Activated naive CD8-positive, alpha-beta T cell (primary cell): ENCODE measurements around the gene ATXN7L2.
A peak's percentile ranks its signal among the peaks of the same experiment; 100 is the strongest.
"Not testable (repeated sequence)": the region's sequence is repeated elsewhere in the genome, so short reads cannot be mapped to it uniquely, and the experiment has no call there.

Source experiments
- H3K27ac Mint-ChIP-seq: one replicate; pipeline ENCODE4 v1.8.0; 2021; ENCODE audit warnings: mixed read lengths
- H3K27me3 Mint-ChIP-seq: one replicate; pipeline ENCODE4 v1.8.0; 2021; ENCODE audit warnings: mixed read lengths
- H3K36me3 Mint-ChIP-seq: one replicate; pipeline ENCODE4 v1.8.0; 2021; ENCODE audit warnings: mixed read lengths
- H3K4me1 Mint-ChIP-seq: one replicate; pipeline ENCODE4 v1.8.0; 2021; ENCODE audit warnings: low read depth, mixed read lengths
- H3K4me3 Mint-ChIP-seq: one replicate; pipeline ENCODE4 v1.8.0; 2021; ENCODE audit warnings: mild to moderate bottlenecking, mixed read lengths
- H3K9me3 Mint-ChIP-seq: one replicate; pipeline ENCODE4 v1.8.0; 2021; ENCODE audit warnings: low read depth, mixed read lengths

ATXN7L2 gene, protein sequence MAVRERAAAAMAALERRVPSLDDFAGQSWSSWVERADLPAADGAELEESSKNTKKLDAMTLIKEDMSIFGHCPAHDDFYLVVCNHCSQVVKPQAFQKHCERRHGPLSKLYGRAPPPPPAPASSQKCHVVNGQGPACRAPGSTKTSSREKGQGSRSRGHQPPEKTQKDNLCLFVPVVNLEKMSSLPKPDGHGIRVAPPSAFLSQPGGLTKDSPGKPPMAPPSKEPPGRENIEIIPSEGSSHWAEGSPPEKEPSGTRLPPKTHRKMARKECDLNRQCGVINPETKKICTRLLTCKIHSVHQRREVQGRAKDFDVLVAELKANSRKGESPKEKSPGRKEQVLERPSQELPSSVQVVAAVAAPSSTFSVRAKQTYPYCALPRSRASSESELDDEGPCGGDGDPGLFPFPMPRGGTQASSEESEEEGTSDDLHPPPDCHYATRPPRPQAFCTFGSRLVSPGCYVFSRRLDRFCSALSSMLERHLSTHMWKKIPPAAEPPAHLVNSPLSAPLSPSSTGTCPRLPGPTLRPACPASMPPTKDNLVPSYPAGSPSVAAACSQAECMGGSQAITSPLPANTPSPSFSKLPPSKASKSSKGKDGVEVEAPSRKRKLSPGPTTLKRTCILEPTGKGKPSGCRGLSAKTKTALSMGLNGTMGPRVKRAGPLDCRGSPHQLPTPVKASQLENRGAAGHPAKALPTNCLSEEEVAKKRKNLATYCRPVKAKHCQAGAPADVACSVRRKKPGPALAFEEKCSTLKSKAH

DNA sequence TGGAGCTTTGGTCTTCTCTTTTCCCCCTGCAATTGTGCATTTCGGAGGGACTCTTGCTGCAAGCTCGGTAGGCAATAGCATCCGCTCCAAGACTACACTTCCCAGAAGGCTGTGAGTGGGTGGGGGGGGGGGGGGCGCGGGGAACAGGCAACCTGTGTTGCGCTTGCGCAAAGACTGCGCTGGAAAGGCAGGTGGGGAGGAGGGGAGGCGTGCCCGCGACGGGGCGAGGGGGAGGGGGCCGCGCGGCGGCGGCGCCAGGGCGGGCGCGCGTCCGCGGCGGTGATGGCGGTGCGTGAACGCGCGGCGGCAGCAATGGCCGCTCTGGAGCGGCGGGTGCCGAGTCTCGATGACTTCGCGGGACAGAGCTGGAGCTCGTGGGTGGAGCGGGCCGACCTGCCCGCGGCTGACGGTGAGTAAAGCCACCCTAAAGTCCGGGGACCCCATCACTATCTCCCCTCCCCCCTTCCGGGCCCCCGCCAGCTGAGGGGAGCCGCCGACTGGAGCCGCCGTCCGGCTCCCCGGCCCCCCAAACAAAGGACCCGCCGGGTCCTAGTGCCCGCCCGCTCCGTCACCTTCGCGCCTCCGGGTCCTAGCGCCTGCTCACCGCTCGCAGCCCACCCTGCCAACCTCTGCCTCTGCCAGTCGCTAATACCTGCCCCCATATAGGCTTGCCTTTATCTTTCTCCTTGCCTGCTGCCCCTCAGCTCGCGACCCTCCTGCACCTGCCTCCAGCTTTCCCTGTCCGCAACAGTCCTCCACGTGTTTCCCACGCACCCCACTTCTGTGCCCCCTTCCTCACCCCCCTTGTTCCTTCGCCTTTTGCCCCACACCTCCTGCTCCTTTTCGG is at the start of gene ATXN7L2:
ATXN7L2 (plus strand) TSS at position 234 of the 847 bp plus-strand sequence; CDS start at position 283, 49 bp downstream.
- no peaks in the 10 kb centered on the region for H3K27me3 Mint-ChIP-seq
- H3K36me3 Mint-ChIP-seq = no peaks in the 10 kb centered on the region
- H3K4me1 Mint-ChIP-seq = peaks cover 35% of the 10 kb centered on the region
- H3K27ac Mint-ChIP-seq = peak within 1 kb of the TSS; percentile 95
- peak within 1 kb of the TSS; percentile 98 for H3K4me3 Mint-ChIP-seq
- no peaks in the 10 kb centered on the region for H3K9me3 Mint-ChIP-seq

DNA sequence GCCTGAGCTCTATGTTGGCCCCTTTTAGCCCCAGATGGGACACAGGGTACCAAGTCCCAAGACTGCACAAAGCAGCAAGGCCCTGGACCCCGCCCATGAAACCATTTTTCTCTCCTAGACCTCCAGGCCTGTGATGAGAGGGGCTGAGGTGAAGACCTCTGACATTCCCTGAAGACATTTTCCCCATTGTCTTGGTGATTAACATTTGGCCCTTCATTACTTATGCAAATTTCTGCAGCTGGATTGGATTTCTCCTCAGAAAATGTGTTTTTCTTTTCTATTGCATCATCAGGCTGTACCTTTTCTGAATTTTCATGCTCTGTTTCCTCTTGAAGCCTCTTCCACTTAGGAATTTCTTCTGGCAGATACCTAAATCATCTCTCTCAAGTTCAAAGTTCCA is 49.2 kb upstream of the ATXN7L2 start:
- Mint-ChIP-seq H3K9me3 (no peaks in the 10 kb centered on the region), H3K4me3 (no peak overlapping the region), H3K27me3 (peaks cover 2% of the 10 kb centered on the region)

DNA sequence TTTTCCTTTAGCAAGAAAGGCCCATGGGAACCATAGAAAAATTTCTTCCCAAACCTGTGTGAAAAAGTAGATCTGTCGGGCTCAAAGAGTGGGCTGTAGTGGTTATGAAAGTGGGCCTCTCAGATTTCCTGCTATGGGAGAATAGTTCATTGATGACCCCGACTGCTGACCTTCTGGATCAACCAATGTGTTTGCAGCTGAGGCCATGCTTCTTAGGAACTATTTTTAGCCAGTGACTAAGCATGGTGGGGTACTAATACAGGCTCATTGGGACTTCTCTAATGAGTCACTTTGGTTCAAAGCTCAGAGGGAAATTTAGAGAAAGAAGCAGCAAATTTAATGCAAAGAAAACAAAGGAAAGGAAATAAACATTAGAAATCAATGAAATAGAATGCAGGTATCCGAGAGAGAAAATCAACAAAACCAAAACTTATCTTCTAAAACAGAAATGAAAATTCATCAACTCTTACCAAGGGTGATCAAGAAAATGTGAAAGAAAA is 44.9 kb upstream of the ATXN7L2 start:
- Mint-ChIP-seq H3K4me3 (no peak overlapping the region), H3K36me3 (no peaks in the 10 kb centered on the region), H3K27ac (no peak overlapping the region), H3K27me3 (peaks cover 2% of the 10 kb centered on the region), H3K9me3 (no peaks in the 10 kb centered on the region), H3K4me1 (no peaks in the 10 kb centered on the region)

More for the DNA sequence above, 49.2 kb upstream of the ATXN7L2 start:
- peaks cover 2% of the 10 kb centered on the region for H3K36me3 Mint-ChIP-seq
- no peak overlapping the region for H3K27ac Mint-ChIP-seq
- H3K4me1 Mint-ChIP-seq = no peaks in the 10 kb centered on the region

DNA sequence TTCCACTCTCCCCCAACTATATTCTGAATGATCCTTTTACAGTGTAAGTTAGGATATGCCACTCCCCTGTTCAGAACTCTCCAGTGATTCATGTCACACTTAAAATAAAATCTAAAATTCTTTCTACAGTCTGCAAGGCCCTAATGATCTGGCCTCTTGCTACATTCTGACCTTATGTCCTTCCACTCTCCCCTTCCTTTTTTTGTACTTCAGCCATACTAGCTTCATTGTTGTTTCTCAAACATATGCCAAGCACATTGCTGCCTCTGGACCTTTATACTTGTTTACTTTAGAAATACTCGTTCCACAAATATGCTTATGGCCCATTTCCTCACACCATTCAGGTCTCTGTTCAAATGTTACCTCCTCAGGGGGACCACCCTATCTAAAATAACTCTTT is 42.6 kb upstream of the ATXN7L2 start:
- Mint-ChIP-seq H3K9me3 (no peaks in the 10 kb centered on the region), H3K4me1 (no peaks in the 10 kb centered on the region), H3K36me3 (no peaks in the 10 kb centered on the region), H3K27me3 (peaks cover 5% of the 10 kb centered on the region), H3K4me3 (no peak overlapping the region), H3K27ac (no peak overlapping the region)

DNA sequence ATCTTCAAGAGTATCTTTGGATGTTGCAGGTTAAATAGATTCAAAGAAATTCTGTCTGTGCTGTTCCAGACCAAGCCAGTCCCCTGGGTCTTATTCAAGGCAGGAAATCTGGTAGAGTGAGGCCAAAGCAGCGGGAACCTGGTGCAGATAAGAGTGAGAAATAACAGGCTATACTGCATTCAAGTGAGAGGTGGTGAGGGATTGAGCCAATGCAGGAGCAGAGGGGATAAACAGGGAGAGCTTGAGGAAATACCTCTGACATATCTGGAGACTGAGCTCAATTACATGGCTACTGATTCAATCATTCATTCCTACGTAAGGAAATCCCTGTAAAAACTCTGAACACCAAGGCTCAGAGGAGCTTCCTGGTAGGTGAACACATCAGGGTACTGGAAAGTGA is 40.2 kb upstream of the ATXN7L2 start:
- Mint-ChIP-seq H3K9me3 (no peaks in the 10 kb centered on the region), H3K36me3 (no peaks in the 10 kb centered on the region), H3K27me3 (peaks cover 13% of the 10 kb centered on the region), H3K4me1 (no peaks in the 10 kb centered on the region), H3K4me3 (no peak overlapping the region), H3K27ac (no peak overlapping the region)

DNA sequence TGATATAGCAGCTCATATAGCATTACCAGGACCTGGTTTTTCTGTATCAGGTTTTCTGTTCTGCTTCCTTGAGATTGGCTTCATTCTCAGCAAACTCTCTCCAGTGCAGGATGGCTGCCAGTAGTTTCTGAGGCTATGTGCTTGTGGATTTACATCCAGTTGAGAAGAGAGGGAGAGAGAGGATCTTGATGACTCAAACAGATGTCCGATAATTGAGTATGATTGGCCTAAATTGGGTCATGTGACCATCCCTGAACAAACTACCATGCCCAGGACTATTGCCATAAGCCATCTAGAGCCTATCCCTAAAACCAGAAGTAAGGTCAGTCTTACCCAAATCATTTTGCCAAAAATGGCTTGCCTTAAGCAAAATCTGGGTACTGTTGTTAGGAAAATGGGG is 39.4 kb upstream of the ATXN7L2 start:
- Mint-ChIP-seq H3K9me3 (no peaks in the 10 kb centered on the region), H3K4me1 (no peaks in the 10 kb centered on the region), H3K27me3 (peaks cover 13% of the 10 kb centered on the region), H3K36me3 (no peaks in the 10 kb centered on the region), H3K27ac (no peak overlapping the region), H3K4me3 (no peak overlapping the region)

DNA sequence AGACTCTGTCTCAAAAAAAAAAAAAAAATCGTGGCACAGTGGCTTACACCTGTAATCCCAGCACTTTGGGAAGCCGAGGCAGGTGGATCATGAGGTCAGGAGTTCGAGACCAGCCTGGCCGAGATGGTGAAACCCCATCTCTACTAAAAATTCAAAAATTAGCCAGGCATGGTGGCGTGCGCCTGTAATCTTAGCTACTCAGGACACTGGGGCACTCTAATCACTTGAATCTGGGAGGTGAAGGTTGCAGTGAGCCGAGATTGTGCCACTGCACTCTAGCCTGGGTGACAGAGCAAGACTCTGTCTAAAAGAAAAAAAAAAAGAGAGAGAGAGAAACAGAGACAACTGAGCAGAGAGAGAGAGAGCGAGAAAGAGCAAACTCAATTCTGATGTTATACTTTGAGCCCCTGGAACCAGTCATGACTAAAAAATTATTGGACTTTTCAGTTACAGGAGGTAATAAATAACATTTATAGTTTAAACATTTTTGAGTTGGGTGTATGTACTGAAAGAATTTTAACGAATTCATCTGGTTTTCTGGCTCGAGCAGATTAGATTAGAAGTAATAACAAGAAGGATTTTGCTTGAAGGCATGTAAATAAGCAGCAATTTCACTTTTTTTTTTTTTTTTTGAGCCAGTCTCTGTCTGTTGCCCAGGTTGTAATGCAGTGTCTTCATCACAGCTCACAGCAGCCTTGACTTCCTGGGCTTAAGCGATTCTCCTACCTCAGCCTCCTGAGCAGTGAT is 37.6 kb upstream of the ATXN7L2 start:
- not testable (repeated sequence) for H3K36me3 Mint-ChIP-seq, H3K4me3 Mint-ChIP-seq, H3K4me1 Mint-ChIP-seq, H3K9me3 Mint-ChIP-seq, H3K27ac Mint-ChIP-seq
- H3K27me3 Mint-ChIP-seq = peaks cover 18% of the 10 kb centered on the region

DNA sequence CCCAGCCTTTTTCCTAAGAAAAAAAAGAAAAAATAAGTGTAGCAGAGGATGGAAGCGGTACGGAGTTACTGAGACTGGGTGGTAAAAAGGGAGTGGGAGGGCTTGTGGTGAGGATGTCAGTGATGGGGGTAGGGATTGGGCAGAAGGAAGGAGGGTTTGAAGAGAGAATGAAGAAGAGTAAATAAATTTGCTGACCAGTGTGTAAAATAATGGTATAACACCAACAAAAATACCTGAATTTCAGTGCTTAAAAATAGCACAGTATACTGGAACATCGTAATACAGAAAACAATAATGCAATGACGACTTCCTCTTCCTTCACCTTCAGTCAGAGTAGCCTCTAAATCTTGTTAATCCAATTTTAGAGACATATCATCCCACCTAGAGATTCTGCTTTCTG is 36.2 kb upstream of the ATXN7L2 start:
- H3K27ac Mint-ChIP-seq = no peak overlapping the region
- H3K4me3 Mint-ChIP-seq = no peak overlapping the region
- peaks cover 2% of the 10 kb centered on the region for H3K36me3 Mint-ChIP-seq
- no peaks in the 10 kb centered on the region for H3K9me3 Mint-ChIP-seq
- H3K27me3 Mint-ChIP-seq = peaks cover 19% of the 10 kb centered on the region
- H3K4me1 Mint-ChIP-seq = no peaks in the 10 kb centered on the region

DNA sequence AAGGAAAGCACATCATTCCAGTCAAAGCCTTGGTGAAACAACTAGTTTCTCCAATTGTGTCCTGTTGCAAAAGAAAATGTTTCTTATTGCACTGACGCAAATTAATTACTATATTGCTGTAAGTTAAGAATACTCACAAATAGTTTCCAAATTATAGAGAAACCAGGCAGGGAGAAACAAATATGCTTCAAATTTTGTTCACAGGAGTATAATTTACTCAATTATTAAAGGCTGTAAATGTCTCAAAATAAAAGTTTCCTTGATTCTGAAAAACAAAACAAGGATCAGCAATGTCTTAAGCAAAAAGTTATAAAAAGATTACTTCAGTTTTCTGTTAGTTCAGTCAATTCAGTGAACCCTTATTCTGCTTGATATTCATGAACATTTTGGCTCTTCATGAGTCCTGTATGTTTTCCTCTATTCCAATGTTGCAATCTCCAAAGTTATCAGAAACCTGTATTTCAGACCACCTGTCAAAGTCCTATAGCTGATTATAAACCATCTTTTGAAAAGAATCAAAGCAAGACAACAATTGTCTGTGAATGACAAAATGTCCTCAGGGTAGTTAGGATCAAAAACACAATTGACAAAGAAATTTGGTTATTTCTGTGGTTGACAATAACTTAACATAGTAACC is 29.1 kb upstream of the ATXN7L2 start:
- Mint-ChIP-seq H3K9me3 (peaks cover 10% of the 10 kb centered on the region), H3K4me3 (no peak overlapping the region), H3K4me1 (no peaks in the 10 kb centered on the region), H3K27me3 (peaks cover 22% of the 10 kb centered on the region), H3K27ac (no peak overlapping the region), H3K36me3 (peaks cover 10% of the 10 kb centered on the region)

DNA sequence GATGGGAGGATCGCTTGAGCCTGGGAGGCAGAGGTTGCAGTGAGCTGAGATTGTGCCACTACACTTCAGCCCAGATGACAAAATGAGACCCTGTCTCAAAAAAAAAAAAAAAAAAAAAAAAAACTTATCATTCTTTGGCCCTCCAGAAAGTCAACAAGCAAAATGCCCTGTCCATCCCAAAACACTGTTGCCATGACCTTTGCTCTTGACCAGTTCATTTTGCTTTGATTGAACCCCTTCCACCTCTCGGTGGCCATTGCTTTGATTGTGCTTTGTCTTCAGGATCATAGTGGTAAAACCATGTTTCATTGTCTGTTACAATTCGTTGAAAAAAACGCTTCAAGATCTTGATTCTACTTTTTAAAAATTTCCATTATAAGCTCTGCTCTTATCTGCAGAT is 25.9 kb upstream of the ATXN7L2 start:
- Mint-ChIP-seq H3K4me3 (no peak overlapping the region), H3K9me3 (peaks cover 10% of the 10 kb centered on the region), H3K4me1 (no peaks in the 10 kb centered on the region), H3K27me3 (peaks cover 18% of the 10 kb centered on the region), H3K36me3 (peaks cover 10% of the 10 kb centered on the region), H3K27ac (no peak overlapping the region)

DNA sequence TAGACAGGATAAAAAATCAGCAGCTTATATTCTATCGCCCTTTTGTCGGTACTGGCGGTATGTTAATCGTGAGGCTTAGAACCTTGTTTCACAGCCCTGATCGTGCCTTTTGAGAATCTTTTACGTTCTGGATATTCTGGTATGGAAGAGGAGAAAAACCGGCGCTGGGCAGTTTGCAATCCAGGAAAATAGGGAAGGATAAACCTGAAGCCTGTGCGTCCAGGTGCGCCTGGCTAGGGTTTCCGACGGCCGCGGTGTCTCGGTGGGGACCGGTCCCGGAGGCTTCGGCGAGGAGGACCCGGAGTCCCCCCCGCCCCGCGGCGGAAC is 17.6 kb upstream of the ATXN7L2 start:
- H3K4me3 Mint-ChIP-seq = peak overlapping the region; percentile 86
- H3K27ac Mint-ChIP-seq = no peak overlapping the region
- H3K9me3 Mint-ChIP-seq = no peaks in the 10 kb centered on the region
- H3K36me3 Mint-ChIP-seq = no peaks in the 10 kb centered on the region
- H3K4me1 Mint-ChIP-seq = peaks cover 10% of the 10 kb centered on the region
- peaks cover 27% of the 10 kb centered on the region for H3K27me3 Mint-ChIP-seq

DNA sequence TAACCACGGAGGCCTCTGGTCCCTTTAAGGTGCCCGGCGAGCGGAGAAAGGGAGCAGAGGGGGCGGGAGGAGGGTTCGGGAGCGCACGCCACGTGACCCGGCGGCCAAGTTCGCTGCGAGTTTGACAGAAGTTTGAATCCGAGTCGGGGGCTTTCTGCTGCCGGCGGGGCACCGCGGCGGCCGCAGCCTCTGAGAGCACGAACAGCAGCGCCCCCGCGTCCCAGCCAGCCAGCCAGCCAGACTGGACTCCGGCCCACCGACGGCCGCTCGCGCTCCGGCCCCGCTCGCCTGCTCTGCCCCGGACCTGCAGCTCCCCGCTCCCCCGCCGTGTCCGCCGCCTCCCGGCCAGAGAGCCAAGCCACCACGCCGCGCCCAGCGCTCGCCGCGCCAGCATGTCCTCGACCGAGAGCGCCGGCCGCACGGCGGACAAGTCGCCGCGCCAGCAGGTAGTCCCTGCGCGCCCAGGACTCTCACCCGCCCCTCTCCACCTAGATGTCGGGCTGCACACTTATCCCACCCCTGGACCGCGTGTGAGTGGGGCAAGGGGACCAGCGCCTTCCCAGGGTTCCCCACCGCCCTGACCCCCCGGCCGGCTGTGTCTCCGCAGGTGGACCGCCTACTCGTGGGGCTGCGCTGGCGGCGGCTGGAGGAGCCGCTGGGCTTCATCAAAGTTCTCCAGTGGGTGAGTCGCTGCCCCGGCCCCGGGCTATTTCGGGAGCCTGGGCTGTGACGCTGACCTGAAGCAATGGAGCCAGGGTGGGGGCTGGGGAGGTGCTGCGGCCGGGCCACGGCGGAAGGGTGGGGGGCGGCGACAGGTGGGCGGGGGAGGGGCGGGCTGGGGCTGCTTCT is 17.0 kb upstream of the ATXN7L2 start, which contains the start of gene SYPL2:
SYPL2 (plus strand) TSS at position 95 of the 849 bp plus-strand sequence; CDS start at position 393, 298 bp downstream.
- H3K27ac Mint-ChIP-seq = no peak within 1 kb of the TSS
- H3K9me3 Mint-ChIP-seq = no peaks in the 10 kb centered on the region
- peaks cover 29% of the 10 kb centered on the region for H3K27me3 Mint-ChIP-seq
- H3K36me3 Mint-ChIP-seq = no peaks in the 10 kb centered on the region
- H3K4me1 Mint-ChIP-seq = peaks cover 10% of the 10 kb centered on the region
- H3K4me3 Mint-ChIP-seq = peak within 1 kb of the TSS; percentile 86

DNA sequence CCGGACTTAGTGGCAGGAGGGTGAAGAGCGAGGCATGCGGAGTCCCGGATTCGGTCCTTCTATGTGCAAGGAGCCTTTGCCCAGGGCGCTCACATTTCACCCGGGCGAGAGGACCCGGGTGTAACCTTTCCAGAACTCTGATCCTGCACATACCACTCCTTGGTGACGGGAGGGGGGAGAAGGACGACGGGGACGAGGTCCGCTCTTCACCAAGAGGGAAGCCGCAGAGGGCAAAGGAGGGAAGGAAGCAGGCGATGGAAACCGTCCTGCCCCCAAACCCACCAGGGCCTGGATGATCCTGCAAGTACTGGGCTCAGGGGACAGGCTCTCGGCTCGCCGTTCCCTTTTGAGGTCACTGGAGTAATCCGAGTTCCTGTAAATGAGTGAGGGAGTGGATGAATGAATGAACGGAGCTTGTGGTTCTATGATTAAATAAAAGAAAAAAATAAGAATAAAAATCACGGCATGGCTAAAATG is 16.4 kb upstream of the ATXN7L2 start:
- H3K27me3 Mint-ChIP-seq = peaks cover 29% of the 10 kb centered on the region
- H3K27ac Mint-ChIP-seq = no peak overlapping the region
- H3K4me1 Mint-ChIP-seq = peaks cover 10% of the 10 kb centered on the region
- peak overlapping the region; percentile 69 for H3K4me3 Mint-ChIP-seq
- no peaks in the 10 kb centered on the region for H3K9me3 Mint-ChIP-seq
- no peaks in the 10 kb centered on the region for H3K36me3 Mint-ChIP-seq
